SHP77 treated with DMSO at 0.1 percent for 48 hours (cell line): ENCODE data around the gene SGCB.
A peak's percentile ranks its signal among the peaks of the same experiment; 100 is the strongest.
"Not testable (repeated sequence)": the region's sequence is repeated elsewhere in the genome, so short reads cannot be mapped to it uniquely, and the experiment has no call there.

Experiments
- DNase-seq: peaks from one replicate; lab custom pipeline; 2025; lab: John Stamatoyannopoulos, UW

Gene SGCB

DNA sequence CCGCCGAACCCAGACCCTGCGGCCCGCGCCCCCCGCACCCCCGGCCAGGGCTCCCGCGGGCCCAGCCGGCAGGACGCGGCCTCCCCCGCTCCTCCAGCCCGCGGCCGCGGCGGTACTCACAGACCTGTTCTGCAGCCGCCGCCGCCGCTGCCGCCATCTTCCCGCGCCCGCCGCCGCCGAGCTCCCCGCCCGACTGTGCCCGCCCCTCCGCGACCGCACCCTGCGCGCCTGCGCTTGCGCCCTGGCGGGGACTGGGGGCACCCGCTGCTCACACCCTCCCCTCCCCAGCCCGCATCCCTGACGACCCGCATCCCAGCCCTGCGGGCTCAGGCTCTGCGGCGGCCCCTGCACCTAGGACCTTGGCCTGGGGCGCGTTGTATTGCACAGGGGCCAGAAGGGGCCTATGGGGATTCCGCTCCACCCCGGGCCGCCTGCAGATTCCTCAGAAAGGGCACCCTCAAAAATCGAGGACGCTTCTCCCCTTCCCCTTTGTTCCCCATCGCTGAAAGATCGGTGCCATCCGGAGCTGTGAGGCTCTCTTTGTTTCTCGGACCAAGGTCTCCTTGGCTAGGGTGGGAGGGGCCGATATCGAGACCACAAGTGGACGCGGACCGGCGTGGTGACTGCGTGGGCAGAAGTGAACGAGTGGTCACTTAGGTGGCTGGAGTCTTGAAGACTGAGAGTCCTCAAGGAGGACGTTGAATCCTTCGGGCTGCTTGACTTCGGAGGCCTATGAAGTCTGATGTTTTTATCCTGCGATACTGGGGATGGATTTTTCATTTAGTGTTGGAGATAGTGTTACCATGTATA, at the start of gene SGCB:
SGCB (minus strand) TSS at position 197 of the 810 bp plus-strand sequence; CDS start at position 157, 40 bp downstream.
- DNase-seq: peak; percentile 48

DNA sequence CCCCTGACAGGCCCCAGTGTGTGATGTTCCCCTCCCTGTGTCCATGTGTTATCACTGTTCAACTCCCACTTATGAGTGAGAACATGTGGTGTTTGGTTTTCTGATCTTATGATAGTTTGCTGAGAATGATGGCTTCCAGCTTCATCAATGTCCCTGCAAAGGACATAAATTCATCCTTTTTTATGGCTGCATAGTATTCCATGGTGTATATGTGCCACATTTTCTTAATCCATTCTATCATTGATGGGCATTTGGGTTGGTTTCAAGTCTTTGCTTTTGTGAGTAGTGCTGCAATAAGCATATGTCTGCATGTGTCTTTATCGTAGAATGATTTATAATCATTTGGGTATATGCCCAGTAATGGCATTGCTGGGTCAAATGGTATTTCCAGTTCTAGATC, 48.3 kb upstream of the SGCB start:
- not testable (repeated sequence) for DNase-seq

GRCh38 chr4:52081216-52081615, 43.1 kb upstream of the SGCB start:
- DNase-seq: no peak

DNA sequence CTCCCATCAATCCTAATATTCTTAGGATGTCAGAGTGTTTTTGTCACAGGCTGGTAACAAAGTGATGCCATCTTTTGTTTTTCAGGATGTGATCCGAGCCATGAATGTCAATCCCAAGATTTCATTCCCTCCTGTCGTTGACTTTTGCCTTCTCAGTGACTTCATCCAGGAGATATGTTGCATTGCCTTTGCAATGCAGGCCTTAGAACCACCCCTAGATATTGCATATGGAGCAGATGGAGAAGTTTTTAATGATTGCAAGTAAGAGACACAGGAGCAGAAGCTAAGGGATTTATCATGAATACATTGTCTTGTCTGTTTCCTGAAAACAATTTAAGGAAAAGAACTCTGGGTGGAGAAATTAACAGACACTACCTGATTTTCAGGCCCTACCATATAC, 41.6 kb upstream of the SGCB start:
- DNase-seq: no peak

DNA sequence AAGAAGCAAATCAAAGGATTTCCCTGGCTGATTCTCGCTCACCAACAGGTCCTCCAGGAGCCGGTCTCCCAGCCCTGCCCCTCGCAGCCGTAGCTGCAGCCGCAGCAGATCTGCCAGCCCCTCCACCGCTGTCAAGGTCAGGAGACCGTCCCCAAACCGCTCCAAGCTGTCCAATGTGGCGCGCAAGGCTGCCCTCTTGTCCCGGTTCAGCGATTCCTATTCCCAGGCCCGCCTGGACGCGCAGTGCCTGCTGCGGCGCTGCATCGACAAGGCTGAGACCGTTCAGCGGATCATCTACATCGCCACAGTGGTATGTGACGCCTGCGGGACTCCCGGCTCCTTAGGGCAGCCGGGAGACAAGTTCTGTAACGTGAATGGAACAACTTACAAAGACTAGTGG, 38.6 kb upstream of the SGCB start:
- DNase-seq: no peak

- DNase-seq: no peak
Measured at GRCh38 chr4:52071791-52072546, 33.9 kb upstream of the SGCB start.

- DNase-seq: no peak
Measured at GRCh38 chr4:52069571-52069970, 31.5 kb upstream of the SGCB start.

- DNase-seq: no peak
Measured at GRCh38 chr4:52059372-52059771, 21.3 kb upstream of the SGCB start.

GRCh38 chr4:52058275-52058674, 20.2 kb upstream of the SGCB start:
- no peak for DNase-seq

DNA sequence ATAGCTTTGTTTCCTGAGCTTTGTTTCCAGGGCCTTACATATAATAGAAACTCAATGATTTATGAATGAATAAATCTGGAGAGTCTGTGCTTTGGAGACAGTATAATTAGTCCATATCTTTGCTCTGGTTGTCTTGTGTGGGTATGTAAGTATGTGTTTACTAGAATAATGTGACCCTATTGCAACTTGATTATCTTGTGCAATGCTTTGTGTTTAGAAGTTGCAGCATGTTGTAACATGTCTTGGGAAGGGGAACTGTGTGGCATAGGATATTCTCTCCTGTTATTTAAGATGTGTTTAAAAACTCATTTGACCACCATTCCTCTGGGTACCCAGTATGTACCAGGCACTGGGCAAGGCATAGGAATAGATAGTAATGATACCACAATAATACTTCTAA, 19.1 kb upstream of the SGCB start:
- no peak for DNase-seq

GRCh38 chr4:52054254-52054653, 16.2 kb upstream of the SGCB start:
- DNase-seq: no peak

GRCh38 chr4:52052475-52052780, 14.3 kb upstream of the SGCB start:
- no peak for DNase-seq

DNA sequence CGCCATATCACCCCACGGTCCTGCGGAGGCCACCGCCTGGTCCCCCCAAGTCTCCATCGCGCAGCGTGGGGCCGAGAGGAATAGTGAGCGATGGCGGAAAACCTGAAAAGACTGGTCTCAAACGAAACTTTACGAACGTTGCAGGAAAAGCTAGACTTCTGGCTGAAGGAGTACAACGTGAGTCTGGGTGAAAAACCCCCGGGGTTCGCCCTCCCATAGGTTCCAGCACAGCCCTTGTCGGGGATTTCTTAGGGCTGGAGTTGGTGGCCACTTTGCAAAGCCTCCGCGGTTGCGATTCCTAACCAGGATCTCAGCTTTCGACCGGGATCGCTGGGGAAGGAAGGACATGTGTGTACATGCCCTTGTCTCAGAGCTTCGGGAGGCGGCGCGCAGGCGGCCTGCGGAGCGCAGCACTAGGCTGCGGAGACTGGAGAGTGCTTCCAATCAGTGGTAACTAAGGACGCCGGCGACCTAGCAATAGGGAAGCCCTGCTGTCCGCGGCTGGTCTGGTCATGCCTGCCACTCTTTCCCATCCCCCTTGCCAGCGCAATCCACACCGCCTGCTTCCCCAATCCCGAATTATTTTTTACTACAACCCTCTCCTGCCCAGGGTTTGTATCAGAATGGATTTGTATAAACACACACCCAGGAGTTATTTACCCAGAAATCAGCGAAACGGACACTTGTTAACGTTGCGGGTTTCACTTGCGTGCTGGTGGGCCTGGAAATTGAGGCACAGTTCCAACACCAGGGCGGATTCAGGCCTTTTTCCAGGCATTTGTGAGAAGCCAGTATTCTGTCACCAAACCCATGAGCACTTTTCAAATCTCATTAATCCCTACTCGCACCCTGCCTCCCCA, 13.7 kb upstream of the SGCB start:
- DNase-seq: no peak

DNA sequence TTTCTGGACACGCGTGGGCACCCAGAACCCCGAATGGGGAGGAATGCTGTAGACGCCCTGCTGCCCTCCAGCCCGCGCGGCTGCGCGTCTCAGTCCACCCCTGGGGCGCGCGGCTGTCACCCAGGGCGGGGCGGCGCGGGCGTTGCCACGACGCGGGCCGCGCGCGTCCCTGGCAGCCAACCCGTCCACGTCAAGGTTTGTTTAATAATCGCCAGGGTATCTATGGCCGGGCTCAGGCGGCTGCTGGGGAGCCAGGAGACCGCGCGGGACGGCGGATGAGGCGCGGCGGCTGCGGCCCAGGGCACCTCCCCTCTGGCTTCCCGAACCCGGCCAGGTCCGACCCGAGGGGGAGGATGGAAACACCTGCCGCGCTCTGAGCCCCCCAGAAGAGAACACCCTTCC, 13.1 kb upstream of the SGCB start, which contains the start of gene SPATA18:
SPATA18 (plus strand) TSS at position 92 of the 402 bp plus-strand sequence. CDS start 401 bp downstream, outside the sequence.
- DNase-seq: no peak

GRCh38 chr4:52049266-52049665, 11.2 kb upstream of the SGCB start:
- no peak for DNase-seq

GRCh38 chr4:52045028-52045427, 6.9 kb upstream of the SGCB start:
- no peak for DNase-seq

DNA sequence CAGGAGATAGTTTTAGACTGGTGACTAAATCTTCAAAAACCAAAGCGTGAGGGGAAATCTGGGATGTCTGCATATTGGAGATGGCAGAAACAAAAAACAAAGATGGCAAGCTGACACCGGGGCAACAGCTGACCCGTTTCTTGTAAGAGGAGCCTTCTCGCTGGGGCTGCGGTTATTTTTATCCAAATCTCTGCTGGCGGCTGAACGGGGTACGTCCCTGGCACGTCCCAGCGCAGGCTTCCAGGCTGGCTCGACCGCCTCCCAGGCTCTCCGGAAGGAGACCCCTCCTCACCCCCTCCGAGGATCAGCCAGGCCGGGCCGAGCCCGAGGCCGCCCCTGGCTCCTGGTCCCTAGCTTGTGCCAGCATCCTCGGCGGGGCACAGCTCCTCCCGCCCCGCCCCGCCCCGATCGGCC, 403 bp downstream of the SGCB start:
- DNase-seq: peak; percentile 39

DNA sequence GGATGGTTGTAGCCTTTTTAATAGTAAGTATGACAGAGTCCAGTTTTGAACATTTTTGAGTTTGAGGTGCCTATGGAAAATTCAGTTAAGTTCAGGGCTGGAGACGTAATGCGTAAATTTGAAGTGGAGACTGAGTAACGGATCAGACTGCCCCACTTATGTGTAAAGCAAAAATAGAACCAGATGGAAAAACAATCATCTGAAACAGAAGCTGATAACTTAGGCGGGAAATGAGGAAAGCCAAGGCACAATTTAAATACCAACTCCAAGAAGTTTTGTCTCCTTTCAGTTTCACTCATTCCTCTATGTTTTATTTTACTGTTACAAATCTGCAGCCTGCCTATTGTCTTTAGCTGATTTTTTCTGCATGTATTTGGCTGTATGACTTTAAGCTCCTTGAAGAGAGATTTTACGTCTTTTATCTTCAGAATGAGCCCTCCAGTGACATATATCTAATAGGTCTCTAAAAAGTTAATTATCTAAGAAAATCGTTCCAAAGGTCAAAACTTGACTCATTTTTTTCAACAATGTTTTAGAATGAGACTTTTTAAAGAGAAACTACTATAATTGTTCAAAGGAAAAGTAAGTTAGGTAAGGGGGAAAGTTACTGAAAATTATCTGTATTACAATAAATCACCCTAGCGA, 1.1 kb downstream of the SGCB start:
- no peak for DNase-seq

GRCh38 chr4:52035190-52035589, 2.9 kb downstream of the SGCB start:
- DNase-seq: no peak

- no peak for DNase-seq
Measured at GRCh38 chr4:52032005-52032404, 6.1 kb downstream of the SGCB start.

- no peak for DNase-seq
Measured at GRCh38 chr4:52028970-52029369, 9.1 kb downstream of the SGCB start.
